ENCODE results near the gene CALR.
"Not testable (repeated sequence)": the region's sequence is repeated elsewhere in the genome, so short reads cannot be mapped to it uniquely, and the experiment has no call there.

GRCh38 chr19:12890299-12890786 lies 48.1 kb upstream of the CALR start:
- not testable (repeated sequence) for TF ChIP-seq CTCF (IDR thresholded peaks at IDR 0.05; ENCODE audit: low read length); EZH2 (optimal IDR thresholded peaks at IDR 0.05; ENCODE audit: low read depth, low read length)
